Peyer's patch (tissue), 4 donors: ENCODE data around the gene GMNC.

Source experiments
- CTCF ChIP-seq, 6 experiments: fragments of 450-650 bp in 4 of 6; fragments of 200-600 bp in 2 of 6; sonication (generic) in 1 of 6; IDR thresholded peaks; one replicate each; pipeline ENCODE4 v1.5.1; 2017 to 2019; ENCODE audit warnings: antibody characterized with exemption in 6 of 6, mild to moderate bottlenecking in 3 of 6, moderate library complexity in 1 of 6
- POLR2A ChIP-seq, 2 donors: fragments of 450-650 bp; IDR thresholded peaks; one replicate each; pipeline ENCODE4 v1.5.1; 2017; ENCODE audit warnings: antibody characterized with exemption in 2 of 2, mild to moderate bottlenecking in 2 of 2, moderate library complexity in 2 of 2

GRCh38 chr3:190877925-190878324 is 15.4 kb upstream of the GMNC start:
- TF ChIP-seq CTCF (IDR thresholded peaks at IDR 0.05) (peak in 1 of 6 experiments; percentile 4), POLR2A (IDR thresholded peaks at IDR 0.05) (no peak)
